ENCODE measurements around the gene HDX. TPM values are rescaled to one million over a fixed set of nuclear protein-coding genes. Genes with fewer than 3 reads are reported as not detected.
"Not testable (repeated sequence)": the region's sequence is repeated elsewhere in the genome, so short reads cannot be mapped to it uniquely, and the experiment has no call there.

The HDX gene
- total and polyA plus RNA-seq, 2 donors from 2014 or later: 1.9 to 5.9 TPM

DNA sequence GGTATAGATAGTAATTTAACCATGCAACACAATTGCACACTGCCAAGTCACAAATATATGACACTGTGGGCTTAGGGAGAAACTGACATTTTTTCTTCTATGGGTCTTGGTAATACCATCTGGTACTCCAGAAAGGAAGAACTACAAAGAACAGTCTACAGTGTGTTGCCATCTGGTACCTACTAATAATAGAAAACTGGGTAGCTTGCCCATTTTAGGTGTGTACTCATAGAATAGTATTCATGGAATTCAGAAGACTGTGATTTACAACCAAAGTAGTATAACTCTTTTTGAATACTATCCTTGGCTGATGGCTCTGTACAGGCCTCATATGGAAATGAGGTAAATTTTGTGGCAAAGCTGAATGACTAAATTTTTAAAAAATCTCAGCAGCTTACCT lies 181.6 kb downstream of the HDX start:
- no peak overlapping the region for H3K4me3 ChIP-seq (ENCODE audit: low read length in 3 of 3)
- intact Hi-C loops (cut with DNase I): no loop called here
- peaks cover 0 to 2% (median 0%) of the 10 kb centered on the region in 3 donors for H3K9me3 ChIP-seq (ENCODE audit: control insufficient read depth in 2 of 3, insufficient read depth in 1 of 3, low read length in 3 of 3)
- no peak overlapping the region for H3K27ac ChIP-seq (ENCODE audit: low read depth in 2 of 2, low read length in 2 of 2)
- TF ChIP-seq, protein P1, sequence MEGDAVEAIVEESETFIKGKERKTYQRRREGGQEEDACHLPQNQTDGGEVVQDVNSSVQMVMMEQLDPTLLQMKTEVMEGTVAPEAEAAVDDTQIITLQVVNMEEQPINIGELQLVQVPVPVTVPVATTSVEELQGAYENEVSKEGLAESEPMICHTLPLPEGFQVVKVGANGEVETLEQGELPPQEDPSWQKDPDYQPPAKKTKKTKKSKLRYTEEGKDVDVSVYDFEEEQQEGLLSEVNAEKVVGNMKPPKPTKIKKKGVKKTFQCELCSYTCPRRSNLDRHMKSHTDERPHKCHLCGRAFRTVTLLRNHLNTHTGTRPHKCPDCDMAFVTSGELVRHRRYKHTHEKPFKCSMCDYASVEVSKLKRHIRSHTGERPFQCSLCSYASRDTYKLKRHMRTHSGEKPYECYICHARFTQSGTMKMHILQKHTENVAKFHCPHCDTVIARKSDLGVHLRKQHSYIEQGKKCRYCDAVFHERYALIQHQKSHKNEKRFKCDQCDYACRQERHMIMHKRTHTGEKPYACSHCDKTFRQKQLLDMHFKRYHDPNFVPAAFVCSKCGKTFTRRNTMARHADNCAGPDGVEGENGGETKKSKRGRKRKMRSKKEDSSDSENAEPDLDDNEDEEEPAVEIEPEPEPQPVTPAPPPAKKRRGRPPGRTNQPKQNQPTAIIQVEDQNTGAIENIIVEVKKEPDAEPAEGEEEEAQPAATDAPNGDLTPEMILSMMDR (IDR thresholded peaks at IDR 0.05; ENCODE audit: borderline replicate concordance, extremely low read depth, insufficient read depth): no peak
- FAIRE-seq (no peak), DNase-seq (no peak)
- H3K9ac ChIP-seq (ENCODE audit: low read length in 3 of 3): no peak overlapping the region
- H3K36me3 ChIP-seq (ENCODE audit: control insufficient read depth in 2 of 3, insufficient read depth in 3 of 3, low read length in 3 of 3): no peaks in the 10 kb centered on the region
- peaks cover 2% of the 10 kb centered on the region for H3K27me3 ChIP-seq (ENCODE audit: control insufficient read depth, insufficient read depth, low read length)
- no peaks in the 10 kb centered on the region for H3K4me1 ChIP-seq (ENCODE audit: control insufficient read depth in 2 of 3, insufficient read depth in 2 of 3, low read depth in 1 of 3, low read length in 3 of 3)

DNA sequence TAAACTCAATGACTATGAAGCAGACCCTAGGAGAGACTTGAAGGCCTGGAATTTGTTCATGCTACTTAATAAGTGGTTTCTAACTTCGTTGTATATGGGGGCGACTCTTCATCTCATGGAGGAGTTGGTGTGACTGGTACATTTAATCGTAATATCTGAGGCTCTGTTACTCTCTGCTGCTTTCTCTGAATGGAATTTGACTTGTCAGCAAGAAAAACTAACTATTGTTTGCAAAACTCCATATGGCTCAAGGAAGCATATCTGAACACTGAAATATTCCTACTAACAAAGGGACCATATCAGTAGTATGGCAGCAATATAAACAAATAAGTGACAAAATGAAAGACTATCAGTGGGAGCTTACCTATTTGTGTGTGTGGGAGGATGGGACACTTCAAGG lies 182.2 kb downstream of the HDX start:
- H3K27me3 ChIP-seq (ENCODE audit: control insufficient read depth, insufficient read depth, low read length): peaks cover 2% of the 10 kb centered on the region
- no peak overlapping the region for H3K9ac ChIP-seq (ENCODE audit: low read length in 3 of 3)
- no peaks in the 10 kb centered on the region for H3K36me3 ChIP-seq (ENCODE audit: control insufficient read depth in 2 of 3, insufficient read depth in 3 of 3, low read length in 3 of 3)
- intact Hi-C loops (cut with DNase I): no loop called here
- no peaks in the 10 kb centered on the region for H3K4me1 ChIP-seq (ENCODE audit: control insufficient read depth in 2 of 3, insufficient read depth in 2 of 3, low read depth in 1 of 3, low read length in 3 of 3)
- no peak for DNase-seq
- no peak overlapping the region for H3K4me3 ChIP-seq (ENCODE audit: low read length in 3 of 3)
- H3K9me3 ChIP-seq (ENCODE audit: control insufficient read depth in 2 of 3, insufficient read depth in 1 of 3, low read length in 3 of 3): peaks cover 0 to 2% (median 0%) of the 10 kb centered on the region in 3 donors
- no peak overlapping the region for H3K27ac ChIP-seq (ENCODE audit: low read depth in 2 of 2, low read length in 2 of 2)
- TF ChIP-seq, protein P1 (IDR thresholded peaks at IDR 0.05; ENCODE audit: borderline replicate concordance, extremely low read depth, insufficient read depth): no peak
- FAIRE-seq: no peak

DNA sequence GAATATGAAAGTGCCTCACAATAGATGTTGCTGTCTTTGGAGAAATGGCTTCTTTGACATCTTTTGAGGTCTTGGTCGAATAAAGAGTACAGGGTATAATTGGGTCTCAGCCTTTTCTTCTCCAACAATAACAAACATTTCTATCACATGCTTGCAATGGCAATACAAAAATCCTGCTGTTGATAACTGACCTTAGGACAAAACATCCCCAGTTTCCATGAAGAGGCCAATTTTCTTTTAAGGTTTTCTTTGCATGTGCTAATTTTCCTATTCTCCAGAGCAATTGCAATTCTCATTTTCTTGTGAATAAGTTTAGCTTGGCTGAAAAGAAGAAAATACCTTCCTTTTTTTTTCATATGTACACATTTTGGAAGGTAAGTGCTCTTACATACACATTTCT lies 183.6 kb downstream of the HDX start:
- DNase-seq: no peak
- Histone ChIP-seq H3K9me3 (ENCODE audit: control insufficient read depth in 2 of 3, insufficient read depth in 1 of 3, low read length in 3 of 3) (peaks cover 0 to 2% (median 0%) of the 10 kb centered on the region in 3 donors), H3K9ac (ENCODE audit: low read length in 3 of 3) (no peak overlapping the region), H3K4me3 (ENCODE audit: low read length in 3 of 3) (no peak overlapping the region), H3K27ac (ENCODE audit: low read depth in 2 of 2, low read length in 2 of 2) (no peak overlapping the region), H3K4me1 (ENCODE audit: control insufficient read depth in 2 of 3, insufficient read depth in 2 of 3, low read depth in 1 of 3, low read length in 3 of 3) (no peaks in the 10 kb centered on the region), H3K36me3 (ENCODE audit: control insufficient read depth in 2 of 3, insufficient read depth in 3 of 3, low read length in 3 of 3) (no peaks in the 10 kb centered on the region), H3K27me3 (ENCODE audit: control insufficient read depth, insufficient read depth, low read length) (peaks cover 2% of the 10 kb centered on the region)
- intact Hi-C loops (cut with DNase I): no loop called here
- TF ChIP-seq, protein P1 (IDR thresholded peaks at IDR 0.05; ENCODE audit: borderline replicate concordance, extremely low read depth, insufficient read depth): no peak
- FAIRE-seq: no peak

DNA sequence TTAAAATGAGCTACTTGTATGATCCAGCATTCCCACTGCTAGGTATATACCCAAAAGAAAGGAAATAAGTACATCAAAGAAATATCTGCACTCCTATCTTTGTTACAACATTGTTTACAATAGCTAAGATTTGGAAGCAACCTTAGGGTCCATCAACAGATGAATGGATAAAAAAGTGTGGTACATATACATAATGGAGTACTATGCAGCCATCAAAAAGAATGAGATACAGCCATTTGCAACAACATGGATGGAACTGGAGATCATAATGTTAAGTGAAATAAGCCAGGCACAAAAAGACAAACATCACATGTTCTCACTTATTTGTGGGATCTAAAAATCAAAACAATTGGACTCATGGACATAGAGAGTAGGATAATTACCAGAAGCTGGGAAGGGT lies 186.3 kb downstream of the HDX start:
- DNase-seq; FAIRE-seq; H3K36me3 ChIP-seq (ENCODE audit: control insufficient read depth in 2 of 3, insufficient read depth in 3 of 3, low read length in 3 of 3); H3K27ac ChIP-seq (ENCODE audit: low read depth in 2 of 2, low read length in 2 of 2); H3K9me3 ChIP-seq (ENCODE audit: control insufficient read depth in 2 of 3, insufficient read depth in 1 of 3, low read length in 3 of 3); intact Hi-C loops (cut with DNase I); H3K4me3 ChIP-seq (ENCODE audit: low read length in 3 of 3); H3K4me1 ChIP-seq (ENCODE audit: control insufficient read depth in 2 of 3, insufficient read depth in 2 of 3, low read depth in 1 of 3, low read length in 3 of 3); H3K9ac ChIP-seq (ENCODE audit: low read length in 3 of 3); H3K27me3 ChIP-seq (ENCODE audit: control insufficient read depth, insufficient read depth, low read length): not testable (repeated sequence)
